Suprapubic skin (tissue), 4 donors: Measurements from ENCODE around the gene KAZALD1. TPM values are rescaled to one million over a fixed set of nuclear protein-coding genes. Genes with fewer than 3 reads are reported as not detected.

Experiments
- DNase-seq, 2 donors: peaks; one replicate each; pipeline ENCODE4 v3.0.0-alpha.2; 2019; ENCODE audit warnings: low spot score in 2 of 2
- H3K27ac ChIP-seq: fragments of 200-600 bp; sonication (generic); one replicate; pipeline ENCODE4 v1.5.1; 2019
- H3K27me3 ChIP-seq: fragments of 200-600 bp; sonication (generic); one replicate; pipeline ENCODE4 v1.5.1; 2019
- H3K36me3 ChIP-seq: fragments of 200-600 bp; sonication (generic); one replicate; pipeline ENCODE4 v1.5.1; 2019
- H3K4me1 ChIP-seq: fragments of 200-600 bp; sonication (generic); one replicate; pipeline ENCODE4 v1.5.1; 2019
- H3K4me3 ChIP-seq: fragments of 200-600 bp; sonication (generic); one replicate; pipeline ENCODE4 v1.5.1; 2019; ENCODE audit warnings: mild to moderate bottlenecking
- H3K9me3 ChIP-seq: fragments of 200-600 bp; sonication (generic); one replicate; pipeline ENCODE4 v1.5.1; 2019
- EP300 ChIP-seq: sonication (generic); formaldehyde crosslinking; IDR thresholded peaks from one replicate; pipeline ENCODE4 v1.6.1; 2017; ENCODE audit warnings: antibody characterized with exemption
- POLR2A ChIP-seq, 2 donors: fragments of 450-650 bp; IDR thresholded peaks; one replicate each; pipeline ENCODE4 v1.6.1; 2017; ENCODE audit warnings: antibody characterized with exemption in 2 of 2, mild to moderate bottlenecking in 2 of 2, moderate library complexity in 2 of 2
- POLR2AphosphoS5 ChIP-seq, 3 donors: sonication (generic); formaldehyde crosslinking; IDR thresholded peaks; one replicate each; pipeline ENCODE4 v1.6.1; 2017; ENCODE audit warnings: antibody characterized with exemption in 3 of 3
- WGBS: methylation state at CpG from one replicate; pipeline ENCODE4 v1.1.5; 2018; 5-methylcytosine and 5-hydroxymethylcytosine counted together
- total RNA-seq, 4 donors: library from RNA; depleted of rRNA; stranded (reverse); fragments of >200 nt; gene quantifications; one replicate each; pipeline ENCODE4 v1.1.0, GENCODE V29; 2016
- TF ChIP-seq, protein P1 (sequence below), 2 donors: fragments of 200-600 bp in 1 of 2; fragments of 450-650 bp in 1 of 2; sonication (generic) in 1 of 2; IDR thresholded peaks; one replicate each; pipeline ENCODE4 v1.5.1; 2016 to 2019; ENCODE audit warnings: antibody characterized with exemption in 2 of 2, mild to moderate bottlenecking in 1 of 2, moderate library complexity in 1 of 2

The KAZALD1 gene
- total RNA-seq, 4 donors from 2014 or later, result 1.6 to 4.2 (median 2.5) TPM

- Histone ChIP-seq H3K4me1 (peaks cover 19% of the 10 kb centered on the region), H3K27ac (no peak overlapping the region), H3K4me3 (no peak overlapping the region), H3K9me3 (no peaks in the 10 kb centered on the region), H3K36me3 (peaks cover 42% of the 10 kb centered on the region), H3K27me3 (no peaks in the 10 kb centered on the region)
- no peak for DNase-seq
- TF ChIP-seq EP300 (no peak), POLR2AphosphoS5 (IDR thresholded peaks at IDR 0.05) (no peak), POLR2A (IDR thresholded peaks at IDR 0.05) (no peak)
- TF ChIP-seq, protein P1, sequence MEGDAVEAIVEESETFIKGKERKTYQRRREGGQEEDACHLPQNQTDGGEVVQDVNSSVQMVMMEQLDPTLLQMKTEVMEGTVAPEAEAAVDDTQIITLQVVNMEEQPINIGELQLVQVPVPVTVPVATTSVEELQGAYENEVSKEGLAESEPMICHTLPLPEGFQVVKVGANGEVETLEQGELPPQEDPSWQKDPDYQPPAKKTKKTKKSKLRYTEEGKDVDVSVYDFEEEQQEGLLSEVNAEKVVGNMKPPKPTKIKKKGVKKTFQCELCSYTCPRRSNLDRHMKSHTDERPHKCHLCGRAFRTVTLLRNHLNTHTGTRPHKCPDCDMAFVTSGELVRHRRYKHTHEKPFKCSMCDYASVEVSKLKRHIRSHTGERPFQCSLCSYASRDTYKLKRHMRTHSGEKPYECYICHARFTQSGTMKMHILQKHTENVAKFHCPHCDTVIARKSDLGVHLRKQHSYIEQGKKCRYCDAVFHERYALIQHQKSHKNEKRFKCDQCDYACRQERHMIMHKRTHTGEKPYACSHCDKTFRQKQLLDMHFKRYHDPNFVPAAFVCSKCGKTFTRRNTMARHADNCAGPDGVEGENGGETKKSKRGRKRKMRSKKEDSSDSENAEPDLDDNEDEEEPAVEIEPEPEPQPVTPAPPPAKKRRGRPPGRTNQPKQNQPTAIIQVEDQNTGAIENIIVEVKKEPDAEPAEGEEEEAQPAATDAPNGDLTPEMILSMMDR (IDR thresholded peaks at IDR 0.05), result no peak
- whole genome bisulfite sequencing, result 44% methylated on average over 2 of the region's 2 CpGs
Observed at GRCh38 chr10:101040851-101041250, 20.9 kb upstream of the KAZALD1 start.

DNA sequence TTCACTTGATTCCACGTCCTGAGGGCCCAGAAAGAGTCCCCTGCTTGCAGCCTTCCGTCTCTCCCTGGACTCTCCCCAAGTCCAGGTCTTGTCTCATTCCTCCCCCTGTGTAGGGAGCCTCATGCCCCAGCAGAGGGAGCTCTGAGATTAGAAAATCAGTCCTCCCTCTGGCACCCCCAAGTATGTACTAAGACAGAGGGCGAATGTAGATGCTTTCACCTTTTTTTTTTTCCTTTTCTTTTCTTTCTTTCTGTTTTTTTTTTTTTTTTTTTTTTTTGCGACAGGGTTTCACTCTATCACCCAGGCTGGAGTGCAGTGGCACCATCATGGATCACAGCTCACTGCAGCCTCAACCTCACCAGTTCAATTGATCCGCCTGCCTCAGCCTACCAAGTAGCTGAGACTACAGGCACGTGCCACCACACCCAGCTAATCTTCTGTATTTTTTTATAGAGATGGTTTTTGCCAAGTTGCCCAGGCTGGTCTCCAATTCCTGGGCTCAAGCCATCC, 20.5 kb upstream of the KAZALD1 start:
- peaks cover 37% of the 10 kb centered on the region for H3K36me3 ChIP-seq
- no peaks in the 10 kb centered on the region for H3K27me3 ChIP-seq
- peak in 1 of 2 donors; percentile 90 for DNase-seq
- no peaks in the 10 kb centered on the region for H3K9me3 ChIP-seq
- no peak overlapping the region for H3K27ac ChIP-seq
- 16% methylated on average over 6 of the region's 6 CpGs for WGBS
- TF ChIP-seq EP300, result no peak
- TF ChIP-seq, protein P1 (IDR thresholded peaks at IDR 0.05), result peak; percentile 79 to 91
- no peak for TF ChIP-seq POLR2A (IDR thresholded peaks at IDR 0.05)
- no peak overlapping the region for H3K4me3 ChIP-seq
- H3K4me1 ChIP-seq, result peaks cover 19% of the 10 kb centered on the region

DNA sequence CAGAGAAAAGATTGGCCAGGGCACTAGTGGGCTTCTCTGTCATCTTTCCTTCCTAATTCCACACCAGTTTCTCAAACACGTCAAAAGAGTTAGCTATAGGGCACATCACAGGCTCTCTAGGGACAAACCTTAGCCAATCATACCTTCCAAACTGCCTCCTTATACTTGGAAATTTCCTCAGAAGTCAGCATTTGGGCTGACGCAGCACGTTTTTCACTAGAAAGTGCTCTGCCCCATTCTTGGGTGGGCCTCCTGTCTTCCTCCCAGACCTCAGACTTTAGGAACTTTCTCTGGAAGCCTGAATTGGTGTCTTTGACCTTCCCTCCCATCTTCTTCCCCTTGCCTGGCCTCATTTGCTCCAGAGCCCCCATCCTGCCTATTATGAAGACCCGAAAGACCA, 19.7 kb upstream of the KAZALD1 start:
- H3K27ac ChIP-seq, result peak overlapping the region; percentile 87
- DNase-seq, result no peak
- peaks cover 19% of the 10 kb centered on the region for H3K4me1 ChIP-seq
- WGBS, result 47% methylated on average over 4 of the region's 4 CpGs
- H3K36me3 ChIP-seq, result peaks cover 29% of the 10 kb centered on the region
- H3K27me3 ChIP-seq, result peaks cover 8% of the 10 kb centered on the region
- TF ChIP-seq EP300 (no peak), POLR2A (IDR thresholded peaks at IDR 0.05) (no peak), POLR2AphosphoS5 (IDR thresholded peaks at IDR 0.05) (no peak)
- TF ChIP-seq, protein P1 (IDR thresholded peaks at IDR 0.05), result no peak
- H3K4me3 ChIP-seq, result peak overlapping the region; percentile 58
- no peaks in the 10 kb centered on the region for H3K9me3 ChIP-seq

DNA sequence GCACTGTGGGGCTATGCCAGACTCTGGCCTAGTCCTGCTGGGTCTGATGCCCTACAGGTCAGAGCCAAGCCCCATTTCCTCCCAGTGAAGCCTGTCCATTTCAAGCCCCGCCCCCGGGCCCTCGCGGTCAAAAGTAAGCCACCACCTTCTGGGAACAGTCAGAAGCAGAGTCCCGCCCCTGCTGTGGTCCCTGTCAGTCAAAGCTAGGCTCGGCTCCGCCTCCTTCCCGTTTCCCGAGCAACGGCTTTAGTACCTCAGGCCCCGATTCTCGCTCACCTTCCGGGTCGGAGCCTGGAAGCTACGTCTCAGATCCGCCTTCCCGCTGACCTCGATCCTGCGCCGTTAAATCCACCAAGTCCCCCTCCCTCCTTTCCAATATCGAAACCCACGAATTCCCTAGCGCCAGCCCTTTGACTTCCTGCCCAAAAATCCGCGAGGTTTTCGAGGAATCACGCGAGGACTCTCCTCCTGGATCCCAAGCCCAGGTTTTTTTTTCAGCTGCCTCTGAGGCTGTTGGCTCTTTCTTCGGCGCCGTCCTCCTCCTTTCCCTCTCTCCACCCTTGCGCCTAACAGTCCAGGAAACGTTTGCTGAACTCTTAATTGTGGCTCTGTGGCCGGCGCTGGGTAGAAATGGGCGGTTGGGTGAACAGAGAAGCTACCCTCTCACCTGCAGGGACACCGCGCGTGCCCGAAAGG, 19.0 kb upstream of the KAZALD1 start:
- Histone ChIP-seq H3K36me3 (peaks cover 22% of the 10 kb centered on the region), H3K4me3 (peak overlapping the region; percentile 58), H3K27me3 (peaks cover 15% of the 10 kb centered on the region), H3K9me3 (no peaks in the 10 kb centered on the region), H3K27ac (peak overlapping the region; percentile 87), H3K4me1 (peaks cover 20% of the 10 kb centered on the region)
- DNase-seq, result peak; percentile 98 to 99
- peak in 1 of 2 donors; percentile 24 for TF ChIP-seq POLR2A (IDR thresholded peaks at IDR 0.05)
- TF ChIP-seq, protein P1 (IDR thresholded peaks at IDR 0.05), result no peak
- peak in 2 of 3 donors; percentile 39 to 56 for TF ChIP-seq POLR2AphosphoS5 (IDR thresholded peaks at IDR 0.05)
- WGBS, result 5% methylated on average over 36 of the region's 40 CpGs

- TF ChIP-seq EP300 (no peak), POLR2A (IDR thresholded peaks at IDR 0.05) (no peak), POLR2AphosphoS5 (IDR thresholded peaks at IDR 0.05) (no peak)
- TF ChIP-seq, protein P1 (IDR thresholded peaks at IDR 0.05), result no peak
- H3K4me3 ChIP-seq, result peak overlapping the region; percentile 58
- peaks cover 26% of the 10 kb centered on the region for H3K4me1 ChIP-seq
- H3K27me3 ChIP-seq, result peaks cover 20% of the 10 kb centered on the region
- no peaks in the 10 kb centered on the region for H3K9me3 ChIP-seq
- H3K27ac ChIP-seq, result peak overlapping the region; percentile 87
- WGBS, result 8% methylated on average over 2 of the region's 2 CpGs
- DNase-seq, result no peak
- peaks cover 17% of the 10 kb centered on the region for H3K36me3 ChIP-seq
Observed at GRCh38 chr10:101043363-101043707, 18.5 kb upstream of the KAZALD1 start.
